K562 (cell line): ENCODE data around the gene C21orf58.

Experiments
- C11orf30 ChIP-seq: fragments of 450-650 bp; IDR thresholded peaks from 2 replicates; pipeline ENCODE4 v1.6.1; 2016; ENCODE audit warnings: low read depth, mild to moderate bottlenecking
- CHD4 ChIP-seq: fragments of 200-600 bp; sonication (generic); IDR thresholded peaks from 3 replicates; pipeline ENCODE4 v1.6.1; 2012; ENCODE audit warnings: low read depth, mild to moderate bottlenecking, mixed read lengths, low read length, inconsistent platforms; ENCODE audit not compliant: insufficient read depth, insufficient replicate concordance, poor library complexity, severe bottlenecking
- GATAD2B ChIP-seq: fragments of 450-650 bp; IDR thresholded peaks from 2 replicates; pipeline ENCODE4 v1.6.1; 2017; ENCODE audit warnings: mild to moderate bottlenecking, borderline replicate concordance
- MEF2A ChIP-seq: IDR thresholded peaks from 2 replicates; pipeline ENCODE4 v1.6.1; 2011; ENCODE audit warnings: low read depth, mild to moderate bottlenecking, low read length, moderate library complexity; ENCODE audit not compliant: control insufficient read depth
- MYC ChIP-seq, 2 experiments: fragments of 250-450 bp in 1 of 2; sonication (Bioruptor Pico) in 1 of 2; IDR thresholded peaks; 2 replicates each; pipeline versions ENCODE4 v1.5.1 to v1.6.1; 2012 to 2021; ENCODE audit warnings: low read depth in 2 of 2, borderline replicate concordance in 1 of 2, improper control_type of control experiment in 1 of 2, low read length in 1 of 2, mild to moderate bottlenecking in 1 of 2, moderate library complexity in 1 of 2
- NR3C1 ChIP-seq: sonication (generic); formaldehyde crosslinking; IDR thresholded peaks from 2 replicates; pipeline ENCODE4 v1.8.1; 2022; ENCODE audit warnings: missing genetic modification reagents
- POLR2A ChIP-seq: fragments of 450-650 bp; conservative IDR thresholded peaks from 2 replicates; pipeline ENCODE4 v1.6.1; 2016
- SIRT6 ChIP-seq: IDR thresholded peaks from one replicate; pipeline ENCODE4 v1.6.1; 2012; ENCODE audit warnings: low read depth, mild to moderate bottlenecking, control low read depth, inconsistent platforms, low read length, moderate library complexity
- SOX6 ChIP-seq: fragments of 450-650 bp; IDR thresholded peaks from 2 replicates; pipeline ENCODE4 v1.6.1; 2014; ENCODE audit warnings: mild to moderate bottlenecking
- TSC22D4 ChIP-seq: fragments of 450-650 bp; IDR thresholded peaks from 2 replicates; pipeline ENCODE4 v1.6.1; 2016; ENCODE audit warnings: missing genetic modification characterization, missing biosample characterization, control low read depth
- ZNF384 ChIP-seq: IDR thresholded peaks from 2 replicates; pipeline ENCODE4 v1.6.1; 2012; ENCODE audit warnings: low read depth, low read length, improper control_type of control experiment
- TF ChIP-seq, protein P1 (sequence below), 2 experiments: fragments of 450-650 bp in 1 of 2; sonication (generic) in 1 of 2; formaldehyde crosslinking; conservative IDR thresholded peaks; 2 replicates each; pipeline versions ENCODE4 v1.4.0 to v1.8.1; 2020 to 2022; ENCODE audit warnings: mild to moderate bottlenecking in 1 of 2, missing genetic modification reagents in 1 of 2
- TF ChIP-seq, protein P2 (sequence below): sonication (generic); formaldehyde crosslinking; IDR thresholded peaks from 2 replicates; pipeline ENCODE4 v1.9.0; 2022; ENCODE audit warnings: mild to moderate bottlenecking, missing genetic modification reagents
- TF ChIP-seq, protein P3 (sequence below): fragments of 150-350 bp; conservative IDR thresholded peaks from 2 replicates; pipeline ENCODE4 v1.6.1; 2014; ENCODE audit warnings: low read length

DNA sequence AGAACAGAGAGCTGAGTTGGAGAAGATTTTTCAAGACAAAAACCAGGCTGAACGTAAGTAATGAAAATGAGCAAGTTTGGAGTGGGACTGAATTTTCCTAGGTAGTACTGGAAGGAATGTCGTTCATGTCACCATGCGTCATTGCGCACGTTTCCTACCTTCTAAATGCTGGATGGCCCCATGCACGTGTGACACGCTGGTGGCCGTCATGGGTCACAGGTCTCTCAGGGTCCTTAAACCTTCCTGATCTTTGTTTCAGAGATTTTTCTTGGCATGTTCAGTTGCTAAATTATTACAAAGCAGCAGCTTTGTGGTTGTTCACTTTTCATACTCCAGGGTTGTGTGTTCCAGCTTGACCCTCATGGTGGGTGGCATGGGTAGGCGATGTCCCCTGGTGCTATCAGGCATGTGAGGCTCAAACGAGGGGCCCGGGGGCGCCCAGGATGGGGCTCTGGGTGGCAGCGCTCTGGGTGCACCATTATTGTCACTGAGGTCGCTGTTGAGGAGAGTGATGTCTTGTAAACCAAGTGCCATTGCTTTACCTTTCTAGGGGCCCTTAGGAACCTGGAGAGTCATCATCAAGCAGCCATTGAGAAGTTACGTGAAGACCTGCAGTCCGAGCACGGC is 25.6 kb upstream of the C21orf58 start:
- TF ChIP-seq MEF2A, result no peak
- no peak for TF ChIP-seq POLR2A
- TF ChIP-seq, protein P1, sequence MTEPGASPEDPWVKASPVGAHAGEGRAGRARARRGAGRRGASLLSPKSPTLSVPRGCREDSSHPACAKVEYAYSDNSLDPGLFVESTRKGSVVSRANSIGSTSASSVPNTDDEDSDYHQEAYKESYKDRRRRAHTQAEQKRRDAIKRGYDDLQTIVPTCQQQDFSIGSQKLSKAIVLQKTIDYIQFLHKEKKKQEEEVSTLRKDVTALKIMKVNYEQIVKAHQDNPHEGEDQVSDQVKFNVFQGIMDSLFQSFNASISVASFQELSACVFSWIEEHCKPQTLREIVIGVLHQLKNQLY (CRISPR knock-in tag; conservative IDR thresholded peaks at IDR 0.05), result no peak
- TF ChIP-seq NR3C1 (CRISPR knock-in tag), result no peak
- no peak for TF ChIP-seq SIRT6
- TF ChIP-seq GATAD2B, result no peak
- TF ChIP-seq, protein P2, sequence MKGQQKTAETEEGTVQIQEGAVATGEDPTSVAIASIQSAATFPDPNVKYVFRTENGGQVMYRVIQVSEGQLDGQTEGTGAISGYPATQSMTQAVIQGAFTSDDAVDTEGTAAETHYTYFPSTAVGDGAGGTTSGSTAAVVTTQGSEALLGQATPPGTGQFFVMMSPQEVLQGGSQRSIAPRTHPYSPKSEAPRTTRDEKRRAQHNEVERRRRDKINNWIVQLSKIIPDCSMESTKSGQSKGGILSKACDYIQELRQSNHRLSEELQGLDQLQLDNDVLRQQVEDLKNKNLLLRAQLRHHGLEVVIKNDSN (CRISPR knock-in tag), result no peak
- TF ChIP-seq ZNF384, result no peak
- TF ChIP-seq C11orf30, result no peak
- no peak for TF ChIP-seq MYC (IDR thresholded peaks at IDR 0.05; ENCODE audit: low read depth, low read length)
- TF ChIP-seq MYC (CRISPR knock-in tag; IDR thresholded peaks at IDR 0.05; ENCODE audit: borderline replicate concordance, low read depth), result no peak
- no peak for TF ChIP-seq CHD4
- TF ChIP-seq, protein P3, sequence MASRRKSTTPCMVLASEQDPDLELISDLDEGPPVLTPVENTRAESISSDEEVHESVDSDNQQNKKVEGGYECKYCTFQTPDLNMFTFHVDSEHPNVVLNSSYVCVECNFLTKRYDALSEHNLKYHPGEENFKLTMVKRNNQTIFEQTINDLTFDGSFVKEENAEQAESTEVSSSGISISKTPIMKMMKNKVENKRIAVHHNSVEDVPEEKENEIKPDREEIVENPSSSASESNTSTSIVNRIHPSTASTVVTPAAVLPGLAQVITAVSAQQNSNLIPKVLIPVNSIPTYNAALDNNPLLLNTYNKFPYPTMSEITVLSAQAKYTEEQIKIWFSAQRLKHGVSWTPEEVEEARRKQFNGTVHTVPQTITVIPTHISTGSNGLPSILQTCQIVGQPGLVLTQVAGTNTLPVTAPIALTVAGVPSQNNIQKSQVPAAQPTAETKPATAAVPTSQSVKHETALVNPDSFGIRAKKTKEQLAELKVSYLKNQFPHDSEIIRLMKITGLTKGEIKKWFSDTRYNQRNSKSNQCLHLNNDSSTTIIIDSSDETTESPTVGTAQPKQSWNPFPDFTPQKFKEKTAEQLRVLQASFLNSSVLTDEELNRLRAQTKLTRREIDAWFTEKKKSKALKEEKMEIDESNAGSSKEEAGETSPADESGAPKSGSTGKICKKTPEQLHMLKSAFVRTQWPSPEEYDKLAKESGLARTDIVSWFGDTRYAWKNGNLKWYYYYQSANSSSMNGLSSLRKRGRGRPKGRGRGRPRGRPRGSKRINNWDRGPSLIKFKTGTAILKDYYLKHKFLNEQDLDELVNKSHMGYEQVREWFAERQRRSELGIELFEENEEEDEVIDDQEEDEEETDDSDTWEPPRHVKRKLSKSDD, result no peak
- TF ChIP-seq TSC22D4 (tag), result no peak
- no peak for TF ChIP-seq SOX6
